ENCODE data around the gene TNPO2.
"Not testable (repeated sequence)": the region's sequence is repeated elsewhere in the genome, so short reads cannot be mapped to it uniquely, and the experiment has no call there.

Gene TNPO2

GRCh38 chr19:12705169-12705568 is 18.6 kb downstream of the TNPO2 start:
- DNase-seq: no peak

DNA sequence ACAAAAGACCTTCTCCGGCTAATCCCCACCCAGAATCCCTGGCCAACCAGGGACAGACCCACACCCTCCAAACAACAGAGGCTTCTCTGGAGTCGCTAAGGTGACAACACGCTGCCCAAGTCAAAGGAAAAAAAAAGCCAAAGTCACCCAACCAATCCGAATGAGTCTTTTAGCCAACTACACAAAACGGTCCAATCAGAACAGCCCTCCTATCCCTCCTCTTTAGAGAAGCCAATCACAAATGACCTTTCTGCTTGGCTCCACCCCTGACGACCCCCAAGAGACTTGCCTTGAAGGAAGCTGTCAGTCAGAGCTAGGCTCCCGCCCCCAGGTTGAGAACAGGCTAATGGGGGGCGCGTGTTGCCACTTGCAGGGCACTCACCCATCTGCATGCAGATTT is 20.7 kb downstream of the TNPO2 start:
- no peak for DNase-seq

GRCh38 chr19:12701596-12702282 is 22.0 kb downstream of the TNPO2 start:
- no peak for DNase-seq

GRCh38 chr19:12698138-12698537 is 25.6 kb downstream of the TNPO2 start:
- DNase-seq: no peak

- DNase-seq: not testable (repeated sequence)
These were observed 26.3 kb downstream of the TNPO2 start for GRCh38 chr19:12697425-12697824.

- DNase-seq: peak; percentile 3
These were observed 27.1 kb downstream of the TNPO2 start, which contains the start of gene FBXW9 for GRCh38 chr19:12696366-12697335. Gene FBXW9 (minus strand): TSS chr19:12696631. CDS start chr19:12696581, 50 bp downstream.

DNA sequence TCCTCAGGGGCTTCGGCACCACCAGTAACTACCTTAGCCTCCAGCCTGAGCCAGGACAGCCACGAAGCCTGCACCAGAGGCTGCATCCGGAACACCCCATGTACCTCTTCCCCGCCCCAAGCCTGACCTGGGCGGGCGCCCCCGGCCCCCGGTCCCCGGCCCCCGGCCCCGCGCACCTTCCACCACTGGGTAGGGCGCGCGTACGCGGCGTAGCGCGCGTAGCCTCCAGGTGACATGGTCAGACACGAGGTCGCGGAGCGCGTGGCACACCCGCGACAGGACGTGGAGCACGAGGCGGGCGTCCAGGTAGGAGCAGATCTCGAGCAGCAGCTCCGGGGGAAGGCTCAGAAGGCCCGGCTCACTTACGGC is 27.8 kb downstream of the TNPO2 start:
- no peak for DNase-seq

DNA sequence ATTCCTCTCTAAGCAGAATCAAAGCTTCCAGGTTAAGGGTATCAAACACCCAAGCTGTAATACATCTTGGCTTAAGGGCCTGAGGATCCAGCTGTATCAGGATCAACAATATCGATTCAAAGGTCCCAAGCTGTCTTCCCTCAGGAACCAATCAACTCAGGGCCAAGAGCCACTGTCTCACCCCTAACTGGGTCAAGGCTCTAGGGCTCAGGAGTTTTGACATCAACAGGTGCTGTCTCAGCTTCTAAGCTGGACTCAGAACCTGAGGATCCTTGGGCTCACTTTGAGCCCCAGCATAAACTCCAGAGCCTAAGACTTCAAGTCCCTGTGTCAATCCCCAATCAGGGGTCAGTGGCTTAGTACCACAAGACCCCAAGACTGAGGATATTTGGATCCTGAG is 28.2 kb downstream of the TNPO2 start:
- DNase-seq: no peak

DNA sequence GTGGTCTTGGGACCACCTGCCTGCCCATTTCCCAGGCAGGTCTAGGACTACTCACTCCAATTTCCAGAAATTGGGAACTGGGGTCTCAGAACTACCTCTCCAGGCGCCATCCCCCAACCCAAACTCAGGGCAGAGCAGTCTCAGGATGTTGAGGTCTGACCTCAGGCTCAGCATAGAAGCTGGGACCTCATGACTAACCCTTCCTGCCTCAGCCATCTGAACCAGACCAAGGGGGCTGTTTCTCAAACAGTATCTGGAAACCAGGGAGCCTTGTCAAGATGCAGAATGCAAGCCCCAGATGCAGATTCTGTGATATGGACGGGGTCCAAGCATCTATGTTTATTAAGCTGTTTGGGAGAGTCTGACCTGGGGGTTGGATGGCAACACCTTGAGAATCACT is 28.6 kb downstream of the TNPO2 start:
- DNase-seq: no peak

DNA sequence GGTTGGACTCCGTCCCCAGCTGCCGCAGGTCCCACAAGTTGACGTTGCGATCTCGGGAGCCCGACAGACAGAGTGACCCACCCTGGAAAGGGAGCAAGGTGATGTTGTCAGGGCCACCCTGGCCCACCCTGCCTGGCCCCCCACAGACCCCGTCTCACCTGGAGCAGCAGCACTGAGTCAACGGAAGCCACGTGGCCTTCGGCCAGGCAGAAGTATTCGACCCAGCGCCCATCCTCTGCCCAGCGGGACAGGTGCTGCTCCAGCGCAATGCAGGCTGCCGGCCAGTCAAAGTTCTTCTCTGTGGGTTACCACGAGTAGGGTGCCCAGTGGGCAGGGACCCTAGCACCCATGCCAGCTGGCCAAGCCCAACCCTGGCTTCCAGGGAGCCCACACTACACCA is 29.1 kb downstream of the TNPO2 start:
- no peak for DNase-seq

- no peak for DNase-seq
These were observed 30.8 kb downstream of the TNPO2 start for GRCh38 chr19:12692960-12693359.

DNA sequence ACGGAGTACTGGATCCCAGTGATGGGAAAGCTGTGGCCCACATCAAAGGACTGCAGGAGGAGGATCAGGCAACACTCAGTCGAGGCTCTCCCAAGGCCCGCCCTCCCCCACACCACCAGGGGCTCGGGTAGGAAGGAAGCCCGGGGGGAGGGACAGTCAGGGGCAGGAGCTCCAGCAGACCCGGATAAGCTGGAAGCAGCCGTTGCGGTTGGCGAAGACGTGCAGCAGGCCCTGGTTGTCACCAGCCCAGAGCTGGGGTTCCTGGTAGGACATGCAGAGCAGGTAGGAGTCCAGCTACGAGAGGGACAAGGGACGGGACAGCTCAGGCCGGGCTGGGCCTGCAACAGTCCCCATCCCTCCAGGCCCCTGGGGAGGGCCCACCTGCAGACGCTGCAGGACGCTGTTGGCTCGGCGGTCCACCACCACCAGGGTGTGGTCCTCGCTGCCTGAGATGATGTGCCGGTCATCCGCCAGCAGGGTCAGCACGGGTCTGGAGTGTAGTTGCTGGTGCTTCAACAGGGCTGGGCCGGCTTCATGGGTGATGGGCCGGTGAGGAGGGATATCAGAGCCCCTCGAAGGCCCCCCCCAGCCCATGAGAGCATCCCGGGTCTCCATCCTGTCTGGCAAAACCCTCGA is 34.0 kb downstream of the TNPO2 start:
- no peak for DNase-seq

GRCh38 chr19:12689012-12689411 is 34.7 kb downstream of the TNPO2 start:
- no peak for DNase-seq

- DNase-seq: no peak
These were observed 36.1 kb downstream of the TNPO2 start, which contains the start of gene GNG14 for GRCh38 chr19:12687496-12688196. Gene GNG14 (plus strand): TSS chr19:12687998. CDS start chr19:12688049, 51 bp downstream.

GRCh38 chr19:12685831-12686230 is 37.9 kb downstream of the TNPO2 start:
- DNase-seq: no peak

DNA sequence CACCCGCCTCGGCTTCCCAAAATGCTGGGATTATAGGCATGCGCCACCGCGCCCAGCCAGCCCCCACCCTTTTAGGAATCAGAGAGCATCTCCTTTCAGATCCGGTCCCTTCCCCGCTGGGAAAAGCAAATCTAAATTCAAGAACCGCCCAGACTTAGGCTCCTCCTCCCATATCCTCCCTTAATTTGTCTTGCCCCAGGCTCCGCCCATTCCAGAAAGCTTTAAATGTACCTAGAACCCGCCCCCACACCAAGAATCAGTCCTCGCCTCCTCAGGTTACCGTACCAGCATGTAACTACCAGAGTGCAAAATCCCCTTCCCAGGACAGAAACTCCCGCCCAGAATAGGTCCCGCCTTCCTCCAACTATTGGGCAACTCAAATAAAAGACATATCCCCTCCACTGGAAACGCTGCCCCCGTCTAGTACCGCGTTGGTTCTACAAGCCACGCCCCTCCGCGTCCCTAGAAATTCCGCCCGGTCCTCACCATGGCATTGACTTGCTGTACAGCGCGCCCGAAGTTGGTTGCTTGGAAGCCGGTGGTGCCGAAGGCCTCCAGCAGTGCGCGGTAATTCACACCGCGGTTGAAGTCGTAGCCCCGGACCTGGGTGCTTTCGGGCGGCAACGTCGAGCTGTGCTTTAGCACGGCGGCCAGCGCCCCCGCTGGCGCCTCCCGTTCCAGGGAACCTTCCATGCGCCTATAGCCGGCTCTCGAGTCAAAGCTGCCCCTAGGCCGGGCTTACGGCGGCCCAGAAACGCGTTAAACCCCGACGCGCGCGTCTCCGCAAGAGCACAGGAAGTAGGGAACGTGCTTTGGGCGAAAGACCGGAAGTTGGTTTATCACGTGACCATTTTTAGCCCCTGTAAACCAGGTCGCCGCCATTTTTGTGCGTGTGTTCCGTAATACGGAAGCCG is 42.4 kb downstream of the TNPO2 start, which contains the start of gene DHPS:
Gene DHPS, minus strand, starts transcription at position 807 of the 914 bp plus-strand sequence. Its CDS starts 114 bp downstream, at position 693.
- peak; percentile 89 for DNase-seq

GRCh38 chr19:12680034-12680433 is 43.7 kb downstream of the TNPO2 start:
- DNase-seq: no peak

- not testable (repeated sequence) for DNase-seq
These were observed 45.7 kb downstream of the TNPO2 start for GRCh38 chr19:12678039-12678438.

- DNase-seq: no peak
These were observed 46.8 kb downstream of the TNPO2 start for GRCh38 chr19:12676928-12677327.

DNA sequence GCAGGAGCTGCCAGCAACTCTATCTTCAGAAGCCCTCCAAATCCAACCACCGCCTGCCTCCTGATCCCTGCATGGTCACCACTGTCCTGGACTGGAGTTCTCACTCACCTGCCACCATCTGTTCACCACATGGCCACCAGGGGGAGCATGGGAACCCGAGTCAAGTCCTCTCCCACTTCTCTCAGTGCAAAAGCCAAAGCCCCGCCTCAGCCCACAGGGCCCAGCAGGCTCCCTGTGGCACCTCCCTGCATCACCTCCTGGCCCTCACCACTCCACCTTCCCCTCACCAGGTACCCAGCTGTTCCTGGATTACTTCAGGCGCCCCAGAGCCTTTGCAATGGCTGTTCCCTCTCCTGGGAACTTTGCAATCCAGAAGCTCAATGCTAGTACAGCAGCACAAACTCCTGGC is 47.3 kb downstream of the TNPO2 start:
- DNase-seq: peak; percentile 0

DNA sequence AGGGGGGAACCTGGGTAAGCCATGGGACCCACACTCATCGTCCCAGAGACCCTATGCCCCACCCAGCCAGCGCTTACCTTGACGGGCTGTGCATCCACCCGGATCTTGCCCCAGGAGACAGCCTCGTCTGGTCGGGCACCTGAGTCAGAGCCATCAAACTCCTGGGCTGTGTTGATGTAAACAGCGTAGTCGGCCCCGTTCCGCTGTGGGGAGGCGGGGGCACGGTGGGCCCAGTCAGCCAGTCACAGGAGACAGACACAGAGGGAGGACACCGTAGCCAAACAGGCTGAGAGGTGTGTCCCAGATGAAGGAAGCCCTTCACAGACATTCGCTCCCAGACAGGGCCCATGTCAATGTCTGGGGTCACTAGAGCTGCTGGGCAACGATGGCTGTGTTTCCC is 47.8 kb downstream of the TNPO2 start:
- no peak for DNase-seq
